ENCODE data around the gene CYP3A4. TPM values are rescaled to one million over a fixed set of nuclear protein-coding genes. Genes with fewer than 3 reads are reported as not detected.

Gene CYP3A4
- total RNA-seq = not detected in 2 replicates

GRCh38 chr7:99784007-99784406 lies at the start of gene CYP3A4:
Gene CYP3A4, minus strand, starts transcription at chr7:99784184. Its CDS starts 103 bp downstream, at chr7:99784081.

GRCh38 chr7:99734987-99735386 lies 49.0 kb downstream of the CYP3A4 start, which contains the start of gene CYP3A7:
Gene CYP3A7, minus strand, starts transcription at chr7:99735196. Its CDS starts 103 bp downstream, at chr7:99735093.

Small RNAs within 50 kb of the gene (small RNA-seq; reads per million reads assigned to genes)
- not detected for gene CYP3A137P

Other genes starting within 250 kb of the CYP3A4 start
- gene FAM200A, start 232.1 kb downstream of the CYP3A4 start, total RNA-seq = 7.8 and 9.0 TPM in 2 replicates
- gene ZNF655, start 225.5 kb downstream of the CYP3A4 start, total RNA-seq = 85.0 and 85.6 TPM in 2 replicates
- gene TMEM225B, start 185.9 kb downstream of the CYP3A4 start, total RNA-seq = 5.5 TPM in 1 of 2 replicates, not detected in the other
- gene ZSCAN25, start 167.2 kb downstream of the CYP3A4 start, total RNA-seq = 21.0 and 28.3 TPM in 2 replicates
- under 0.01 TPM in 1 of 2 replicates, not detected in the other for gene CYP3A5, start 104.2 kb downstream of the CYP3A4 start, total RNA-seq
- gene CYP3A7, start 49.0 kb downstream of the CYP3A4 start, total RNA-seq = 0.22 TPM in 1 of 2 replicates, not detected in the other
- gene CYP3A43, start 43.8 kb upstream of the CYP3A4 start, total RNA-seq = not detected in 2 replicates
- under 0.01 and 0.54 TPM in 2 replicates for gene OR2AE1, start 92.8 kb upstream of the CYP3A4 start, total RNA-seq
- gene TRIM4, start 135.3 kb upstream of the CYP3A4 start, total RNA-seq = 27.3 and 45.9 TPM in 2 replicates
- gene GJC3, start 145.4 kb upstream of the CYP3A4 start, total RNA-seq = under 0.01 TPM in 1 of 2 replicates, not detected in the other
- not detected in 2 replicates for gene AZGP1, start 191.8 kb upstream of the CYP3A4 start, total RNA-seq
- 43.4 and 54.6 TPM in 2 replicates for gene ZKSCAN1, start 231.4 kb upstream of the CYP3A4 start, total RNA-seq

Measured in placental epithelial cell (primary cell).